HG03045 (cell line): ENCODE results near the gene KCNMA1.

Experiments
- ATAC-seq: cut with Tn5 transposase; IDR thresholded peaks from one replicate; pipeline ENCODE4 v1.9.1; 2021; ENCODE audit warnings: mild to moderate bottlenecking, moderate library complexity; ENCODE audit not compliant: unreplicated experiment

The KCNMA1 gene

GRCh38 chr10:77201135-77202106 is 436.2 kb downstream of the KCNMA1 start:
- ATAC-seq = no peak

- ATAC-seq = no peak
Observed at GRCh38 chr10:77197544-77197943, 440.1 kb downstream of the KCNMA1 start.

GRCh38 chr10:77196614-77197013 is 441.0 kb downstream of the KCNMA1 start:
- ATAC-seq = no peak

GRCh38 chr10:77195101-77195500 is 442.5 kb downstream of the KCNMA1 start:
- no peak for ATAC-seq

GRCh38 chr10:77193001-77193400 is 444.6 kb downstream of the KCNMA1 start:
- ATAC-seq = no peak

- ATAC-seq = no peak
Observed at GRCh38 chr10:77192402-77192801, 445.2 kb downstream of the KCNMA1 start.

GRCh38 chr10:77191324-77192049 is 446.1 kb downstream of the KCNMA1 start:
- ATAC-seq = no peak

- no peak for ATAC-seq
Observed at GRCh38 chr10:77190291-77190690, 447.3 kb downstream of the KCNMA1 start.

GRCh38 chr10:77189520-77189919 is 448.1 kb downstream of the KCNMA1 start:
- ATAC-seq = no peak

- ATAC-seq = no peak
Observed at GRCh38 chr10:77189075-77189474, 448.5 kb downstream of the KCNMA1 start.

GRCh38 chr10:77188521-77188920 is 449.1 kb downstream of the KCNMA1 start:
- no peak for ATAC-seq

GRCh38 chr10:77188000-77188395 is 449.6 kb downstream of the KCNMA1 start:
- ATAC-seq = no peak

- no peak for ATAC-seq
Observed at GRCh38 chr10:77187376-77187999, 450.1 kb downstream of the KCNMA1 start.

GRCh38 chr10:77186936-77187335 is 450.7 kb downstream of the KCNMA1 start:
- ATAC-seq = no peak

GRCh38 chr10:77185696-77186095 is 451.9 kb downstream of the KCNMA1 start:
- no peak for ATAC-seq

- ATAC-seq = no peak
Observed at GRCh38 chr10:77182803-77183202, 454.8 kb downstream of the KCNMA1 start.

GRCh38 chr10:77180794-77181193 is 456.8 kb downstream of the KCNMA1 start:
- ATAC-seq = no peak

GRCh38 chr10:77180104-77180503 is 457.5 kb downstream of the KCNMA1 start:
- no peak for ATAC-seq

- ATAC-seq = no peak
Observed at GRCh38 chr10:77179015-77179695, 458.5 kb downstream of the KCNMA1 start.

GRCh38 chr10:77177589-77177988 is 460.0 kb downstream of the KCNMA1 start:
- ATAC-seq = no peak

- ATAC-seq = no peak
Observed at GRCh38 chr10:77177161-77177560, 460.4 kb downstream of the KCNMA1 start.
